Right lung (tissue), 5 donors: ENCODE results near the gene CTNND2. TPM values are rescaled to one million over a fixed set of nuclear protein-coding genes. Genes with fewer than 3 reads are reported as not detected.

Source experiments
- DNase-seq, 2 donors: peaks; one replicate each; pipeline ENCODE4 v3.0.0-alpha.2; 2013
- polyA plus RNA-seq, 5 donors: library from polyadenylated mRNA; unstranded; fragments of 120-200 nt; gene quantifications; one replicate each; pipeline versions ENCODE4 v1.2.1 to v1.2.3, GENCODE V29; 2013; ENCODE audit warnings: inconsistent platforms in 1 of 5, low replicate concordance in 1 of 5; ENCODE audit not compliant: insufficient read length in 5 of 5, insufficient read depth in 1 of 5

Gene CTNND2
- polyA plus RNA-seq, 5 donors, result 1.7 to 3.6 (median 1.9) TPM

DNA sequence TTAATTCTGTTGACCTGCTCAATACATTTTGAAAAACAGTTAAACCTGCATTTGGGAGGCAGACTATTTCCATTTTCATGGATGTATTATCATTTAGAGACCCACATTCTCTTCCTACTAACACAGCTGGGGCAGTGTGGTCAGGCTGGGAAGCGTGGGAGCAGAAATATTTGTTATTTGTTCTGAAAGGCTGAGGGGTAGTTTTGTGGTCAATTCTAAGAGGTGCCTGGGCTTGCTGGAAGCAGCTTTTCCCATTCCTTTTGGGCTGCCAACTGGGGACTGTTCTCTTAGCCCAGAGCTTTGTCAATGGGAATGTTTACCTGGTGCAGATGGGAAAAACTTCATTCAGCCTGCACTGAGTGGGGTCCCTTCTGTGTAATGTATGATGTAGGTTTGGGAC is 971.8 kb downstream of the CTNND2 start:
- DNase-seq, result no peak

DNA sequence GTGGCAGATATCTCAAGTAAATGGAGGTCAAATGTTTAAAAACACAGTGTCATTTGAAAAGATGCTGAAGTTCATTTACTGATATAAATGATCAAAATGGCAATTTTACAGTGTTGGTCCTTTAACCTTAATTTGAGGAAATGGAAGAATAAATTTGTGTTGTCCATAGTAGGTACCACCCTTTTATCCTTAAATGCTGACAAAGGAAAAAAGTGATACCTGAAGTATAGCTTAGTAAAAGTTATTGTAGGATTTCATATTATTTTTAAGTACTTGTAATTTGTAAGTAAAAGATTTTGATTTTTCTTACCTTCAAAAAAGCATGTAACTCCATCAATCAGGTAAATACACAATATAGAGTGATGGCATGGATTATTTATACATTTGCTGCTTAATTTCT is 976.6 kb downstream of the CTNND2 start:
- no peak for DNase-seq

DNA sequence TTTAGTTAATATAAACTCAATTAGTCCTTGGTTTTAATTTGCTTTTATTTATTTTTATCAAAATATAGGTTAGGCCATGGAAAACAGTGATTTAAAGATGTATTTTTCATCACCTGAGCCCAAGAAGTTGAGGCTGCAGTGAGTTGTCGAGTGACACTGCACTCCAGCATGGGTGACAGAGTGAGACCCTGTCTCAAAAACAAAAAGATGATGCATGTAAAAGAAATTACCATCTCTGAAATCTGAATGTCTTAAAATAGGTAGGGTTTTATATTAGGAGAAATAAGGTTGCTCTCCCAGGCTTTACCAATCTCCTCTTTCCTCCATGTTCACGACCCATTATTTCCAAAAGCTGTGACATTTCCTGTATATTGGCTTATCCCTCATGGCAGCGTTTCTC is 980.9 kb downstream of the CTNND2 start:
- no peak for DNase-seq
